B cell (primary cell): ENCODE measurements around the gene DDX20. TPM values are rescaled to one million over a fixed set of nuclear protein-coding genes. Genes with fewer than 3 reads are reported as not detected.

Source experiments
- ATAC-seq: fragments of 200-7000 bp; cut with Tn5 transposase; one replicate; pipeline ENCODE4 v1.10.0; 2021; ENCODE audit warnings: low read depth, mild to moderate bottlenecking, moderate number of reproducible peaks, moderate library complexity
- CTCF ChIA-PET: fragments of 350-600 bp; sonication (Branson Sonifier 250); formaldehyde crosslinking; loops from one replicate; lab custom pipeline; 2021; ENCODE audit warnings: antibody characterized with exemption, inconsistent platforms; lab: Charles Lee
- POLR2A ChIA-PET: fragments of 350-600 bp; sonication (Branson Sonifier 250); formaldehyde crosslinking; loops from one replicate; lab custom pipeline; 2021; ENCODE audit warnings: antibody characterized with exemption; lab: Charles Lee
- DNase-seq: peaks from one replicate; pipeline ENCODE4 v3.0.0; 2013
- H2AFZ ChIP-seq: 2 replicates; pipeline ENCODE4 v1.6.1; 2012; ENCODE audit warnings: mild to moderate bottlenecking, low read depth, low read length; ENCODE audit not compliant: insufficient read depth, poor library complexity, severe bottlenecking
- H3K27ac ChIP-seq, 2 donors: 1 replicate in 1 of 2; 2 replicates in 1 of 2; pipeline ENCODE4 v1.5.1; 2012 to 2013; ENCODE audit warnings: low read length in 2 of 2, mild to moderate bottlenecking in 2 of 2, moderate library complexity in 1 of 2
- H3K27me3 ChIP-seq, 4 experiments: fragments of 200-600 bp in 1 of 4; sonication (generic) in 1 of 4; replicated peaks in 1 of 4; 1 replicate in 2 of 4; 2 replicates in 2 of 4; pipeline versions ENCODE4 v1.6.1 to v1.7.0; 2013 to 2016; ENCODE audit warnings: low read length in 3 of 4, mild to moderate bottlenecking in 2 of 4, mixed read lengths in 1 of 4, moderate library complexity in 1 of 4; ENCODE audit not compliant: insufficient read depth in 4 of 4, control insufficient read depth in 3 of 4; ENCODE audit errors: control extremely low read depth in 1 of 4
- H3K36me3 ChIP-seq, 2 experiments: replicated peaks in 1 of 2; 1 replicate in 1 of 2; 2 replicates in 1 of 2; pipeline versions ENCODE4 v1.6.1 to v1.7.1; 2013; ENCODE audit warnings: low read length in 1 of 2; ENCODE audit not compliant: insufficient read depth in 2 of 2, control insufficient read depth in 1 of 2; ENCODE audit errors: control extremely low read depth in 1 of 2, extremely low read depth in 1 of 2
- H3K4me1 ChIP-seq, 2 donors: fragments of 200-600 bp in 1 of 2; sonication (generic) in 1 of 2; 1 replicate in 1 of 2; 2 replicates in 1 of 2; pipeline versions ENCODE4 v1.5.1 to v1.6.1; 2013 to 2017; ENCODE audit warnings: low read length in 2 of 2; ENCODE audit not compliant: control insufficient read depth in 2 of 2, insufficient read depth in 2 of 2
- H3K4me2 ChIP-seq: replicated peaks from 2 replicates; pipeline ENCODE3; 2012; ENCODE audit warnings: mild to moderate bottlenecking, low read depth, low read length; ENCODE audit not compliant: poor library complexity, severe bottlenecking
- H3K4me3 ChIP-seq, 5 experiments: fragments of 200-600 bp in 1 of 5; sonication (generic) in 1 of 5; 1 replicate in 3 of 5; 2 replicates in 2 of 5; pipeline versions ENCODE4 v1.5.1 to v1.7.0; 2011 to 2016; ENCODE audit warnings: low read length in 4 of 5, mild to moderate bottlenecking in 4 of 5, low read depth in 2 of 5, control low read depth in 1 of 5, moderate library complexity in 1 of 5; ENCODE audit not compliant: insufficient read depth in 1 of 5; ENCODE audit errors: control extremely low read depth in 1 of 5, extremely low read depth in 1 of 5
- H3K79me2 ChIP-seq: fragments of 200-600 bp; sonication (generic); one replicate; pipeline ENCODE4 v1.6.0; 2016; ENCODE audit warnings: low read length; ENCODE audit not compliant: control insufficient read depth, insufficient read depth
- H3K9ac ChIP-seq: fragments of 200-600 bp; sonication (generic); 2 replicates; pipeline ENCODE4 v1.6.1; 2017; ENCODE audit warnings: mild to moderate bottlenecking, low read length, moderate library complexity
- H3K9me3 ChIP-seq, 3 donors: one replicate each; pipeline versions ENCODE4 v1.6.1 to v1.7.1; 2013; ENCODE audit warnings: low read length in 2 of 3; ENCODE audit not compliant: control insufficient read depth in 2 of 3, insufficient read depth in 1 of 3; ENCODE audit errors: control extremely low read depth in 1 of 3
- H4K20me1 ChIP-seq: 2 replicates; pipeline ENCODE4 v1.6.0; 2012; ENCODE audit warnings: mild to moderate bottlenecking, low read length; ENCODE audit not compliant: insufficient read depth, control insufficient read depth, poor library complexity, severe bottlenecking
- H3K27ac Mint-ChIP-seq: one replicate; pipeline ENCODE4 v1.8.0; 2021; ENCODE audit warnings: mixed read lengths
- H3K27me3 Mint-ChIP-seq: one replicate; pipeline ENCODE4 v1.8.0; 2021; ENCODE audit warnings: mixed read lengths
- H3K4me1 Mint-ChIP-seq: one replicate; pipeline ENCODE4 v1.8.0; 2021; ENCODE audit warnings: mixed read lengths
- H3K4me3 Mint-ChIP-seq: one replicate; pipeline ENCODE4 v1.8.0; 2021; ENCODE audit warnings: mixed read lengths
- H3K9me3 Mint-ChIP-seq: one replicate; pipeline ENCODE4 v1.8.0; 2022; ENCODE audit warnings: mixed read lengths; ENCODE audit not compliant: insufficient read depth
- CTCF ChIP-seq: fragments of 200-600 bp; IDR thresholded peaks from one replicate; pipeline ENCODE4 v1.8.0; 2022; ENCODE audit warnings: antibody characterized with exemption, mild to moderate bottlenecking
- EZH2 ChIP-seq: IDR thresholded peaks from 2 replicates; pipeline ENCODE4 v1.6.1; 2012; ENCODE audit warnings: borderline replicate concordance, low read depth, mild to moderate bottlenecking, moderate library complexity, low read length; ENCODE audit not compliant: insufficient read depth, poor library complexity, severe bottlenecking
- WGBS: methylation state at CpG from one replicate; pipeline ENCODE4 v1.1.5; 2013; ENCODE audit warnings: missing lambda C conversion rate; ENCODE audit not compliant: insufficient coverage; 5-methylcytosine and 5-hydroxymethylcytosine counted together
- intact Hi-C: fragments of 100-400 bp; cut with micrococcal nuclease; formaldehyde crosslinking; loops from one replicate; pipeline ENCODE4 v1.10.0; 2022
- polyA plus RNA-seq: library from polyadenylated mRNA; depleted of rRNA; stranded (reverse); fragments of >200 nt; gene quantifications from 2 replicates; pipeline ENCODE4 v1.2.3, GENCODE V29; 2012
- total RNA-seq, 2 donors: library from RNA; stranded (reverse); fragments of 120-200 nt in 1 of 2; gene quantifications; 1 replicate in 1 of 2; 2 replicates in 1 of 2; pipeline versions ENCODE4 v1.2.3 to v1.2.4, GENCODE V29; 2013 to 2022

The DDX20 gene
- total and polyA plus RNA-seq, 2 donors (not counting 1 experiment from before 2014, with no cell fraction given): 5.7 to 24.6 TPM

DNA sequence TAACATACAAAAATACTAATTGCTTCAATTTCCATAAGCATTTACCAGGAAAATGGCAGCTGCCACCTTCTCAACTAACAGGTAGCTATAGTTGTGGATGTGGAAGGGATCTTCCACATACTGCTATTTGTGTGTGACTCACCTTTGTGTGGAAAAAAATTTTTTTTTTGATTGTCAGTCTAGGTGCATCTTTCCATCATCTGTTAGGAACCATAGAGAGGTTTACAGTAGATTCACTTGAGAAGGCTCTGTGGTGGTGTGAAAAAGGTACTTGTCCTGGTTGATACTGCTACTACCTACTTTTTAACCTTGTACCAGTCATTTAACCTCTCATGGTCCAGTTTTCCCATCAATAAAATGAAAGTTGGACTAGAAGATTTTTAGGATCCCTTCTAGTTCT lies 12.9 kb downstream of the DDX20 start:
- ATAC-seq: no peak
- H3K4me2 ChIP-seq: no peak overlapping the region
- no peak for DNase-seq
- no peak overlapping the region for H3K9ac ChIP-seq
- no peaks in the 10 kb centered on the region for H3K9me3 ChIP-seq
- Mint-ChIP-seq H3K4me1 (no peaks in the 10 kb centered on the region), H3K27ac (no peak overlapping the region), H3K9me3 (no peaks in the 10 kb centered on the region), H3K27me3 (no peaks in the 10 kb centered on the region), H3K4me3 (no peak overlapping the region)
- no peaks in the 10 kb centered on the region for H4K20me1 ChIP-seq
- ChIA-PET POLR2A (no interaction called here), CTCF (interaction anchor here (0.7 to 5.6 kb wide), 26 partner anchors 8 to 1162 kb away, joined by 3 to 198 read pairs (median 6); partner anchors contain the start of genes INKA2 and KCNA2)
- H3K36me3 ChIP-seq: peaks cover 15 to 43% of the 10 kb centered on the region in 2 experiments
- intact Hi-C loops: loop anchor here (1.0 to 10.0 kb wide), 8 partner anchors 13 to 544 kb away; partner anchors contain the start of genes CHI3L2, DDX20 and INKA2
- no peak overlapping the region for H3K4me3 ChIP-seq
- TF ChIP-seq CTCF (no peak), EZH2 (no peak)
- H2AFZ ChIP-seq: no peak overlapping the region
- no peaks in the 10 kb centered on the region for H3K79me2 ChIP-seq
- H3K27ac ChIP-seq: peak overlapping the region in 1 of 2 donors; percentile 52
- H3K4me1 ChIP-seq: no peaks in the 10 kb centered on the region
- H3K27me3 ChIP-seq: no peaks in the 10 kb centered on the region

- H3K4me1 ChIP-seq: no peaks in the 10 kb centered on the region
- no peak overlapping the region for H3K9ac ChIP-seq
- H3K79me2 ChIP-seq: no peaks in the 10 kb centered on the region
- ChIA-PET POLR2A (no interaction called here), CTCF (interaction anchor here (0.6 to 5.6 kb wide), 39 partner anchors 9 to 1163 kb away, joined by 3 to 198 read pairs (median 5); partner anchors contain the start of genes ADORA3, DDX20, INKA2 and KCNA2)
- 0% methylated on average over 1 of the region's 6 CpGs for whole genome bisulfite sequencing
- no peaks in the 10 kb centered on the region for H3K4me1 Mint-ChIP-seq
- no peak overlapping the region for H3K27ac ChIP-seq
- H4K20me1 ChIP-seq: no peaks in the 10 kb centered on the region
- peaks cover 13 to 36% of the 10 kb centered on the region in 2 experiments for H3K36me3 ChIP-seq
- H3K9me3 ChIP-seq: no peaks in the 10 kb centered on the region
- TF ChIP-seq EZH2 (no peak), CTCF (peak; percentile 95)
- H3K4me2 ChIP-seq: no peak overlapping the region
- H2AFZ ChIP-seq: no peak overlapping the region
- no peak overlapping the region for H3K4me3 Mint-ChIP-seq
- H3K27ac Mint-ChIP-seq: no peak overlapping the region
- no peaks in the 10 kb centered on the region for H3K27me3 Mint-ChIP-seq
- ATAC-seq (peak; percentile 51), DNase-seq (peak; percentile 78)
- no peaks in the 10 kb centered on the region for H3K9me3 Mint-ChIP-seq
- no peak overlapping the region for H3K4me3 ChIP-seq
- intact Hi-C loops: loop anchor here (1.0 to 10.0 kb wide), 8 partner anchors 14 to 545 kb away; partner anchors contain the start of genes CHI3L2, DDX20 and INKA2
- no peaks in the 10 kb centered on the region for H3K27me3 ChIP-seq
Measured at GRCh38 chr1:111769517-111770146, 13.9 kb downstream of the DDX20 start.
